NCI-H510A treated with DMSO at 0.1 percent for 48 hours (cell line): ENCODE data around the gene NEU3.
"Not testable (repeated sequence)": the region's sequence is repeated elsewhere in the genome, so short reads cannot be mapped to it uniquely, and the experiment has no call there.

ENCODE experiments used
- DNase-seq: peaks from one replicate; lab custom pipeline; 2025; lab: John Stamatoyannopoulos, UW

Gene NEU3

GRCh38 chr11:74984070-74984469 lies 4.7 kb upstream of the NEU3 start:
- DNase-seq: no peak

- no peak for DNase-seq
Measured at GRCh38 chr11:74984730-74985129, 4.0 kb upstream of the NEU3 start.

- DNase-seq: no peak
Measured at GRCh38 chr11:74989260-74989638, 516 bp downstream of the NEU3 start.

- DNase-seq: not testable (repeated sequence)
Measured at GRCh38 chr11:74990150-74990549, 1.4 kb downstream of the NEU3 start.

- DNase-seq: no peak
Measured at GRCh38 chr11:74990941-74991340, 2.2 kb downstream of the NEU3 start.

GRCh38 chr11:74992852-74993251 lies 4.1 kb downstream of the NEU3 start:
- DNase-seq: no peak

- DNase-seq: no peak
Measured at GRCh38 chr11:75000975-75001354, 12.2 kb downstream of the NEU3 start.

GRCh38 chr11:75001686-75002085 lies 13.0 kb downstream of the NEU3 start:
- no peak for DNase-seq

- no peak for DNase-seq
Measured at GRCh38 chr11:75002516-75002915, 13.8 kb downstream of the NEU3 start.

- DNase-seq: no peak
Measured at GRCh38 chr11:75004215-75004614, 15.5 kb downstream of the NEU3 start.

GRCh38 chr11:75011357-75011756 lies 22.6 kb downstream of the NEU3 start:
- no peak for DNase-seq

GRCh38 chr11:75011872-75012271 lies 23.1 kb downstream of the NEU3 start:
- no peak for DNase-seq

GRCh38 chr11:75013051-75013450 lies 24.3 kb downstream of the NEU3 start:
- DNase-seq: peak; percentile 72

GRCh38 chr11:75014129-75014528 lies 25.4 kb downstream of the NEU3 start:
- no peak for DNase-seq

- not testable (repeated sequence) for DNase-seq
Measured at GRCh38 chr11:75019200-75019599, 30.5 kb downstream of the NEU3 start.

GRCh38 chr11:75020328-75020727 lies 31.6 kb downstream of the NEU3 start:
- DNase-seq: not testable (repeated sequence)

GRCh38 chr11:75022296-75022695 lies 33.6 kb downstream of the NEU3 start:
- no peak for DNase-seq

- DNase-seq: peak; percentile 88
Measured at GRCh38 chr11:75022759-75023396, 34.1 kb downstream of the NEU3 start.

- no peak for DNase-seq
Measured at GRCh38 chr11:75023446-75024067, 34.8 kb downstream of the NEU3 start.

GRCh38 chr11:75024068-75024449 lies 35.3 kb downstream of the NEU3 start:
- no peak for DNase-seq

GRCh38 chr11:75024764-75025211 lies 36.1 kb downstream of the NEU3 start:
- peak; percentile 49 for DNase-seq

GRCh38 chr11:75025561-75025960 lies 36.8 kb downstream of the NEU3 start:
- no peak for DNase-seq

- DNase-seq: peak; percentile 77
Measured at GRCh38 chr11:75028321-75028720, 39.6 kb downstream of the NEU3 start.

GRCh38 chr11:75028724-75029123 lies 40.0 kb downstream of the NEU3 start:
- peak; percentile 91 for DNase-seq
